Thoracic aorta (tissue), 2 donors: ENCODE results near the gene DELE1. TPM values are rescaled to one million over a fixed set of nuclear protein-coding genes. Genes with fewer than 3 reads are reported as not detected.
A peak's percentile ranks its signal among the peaks of the same experiment; 100 is the strongest.

Experiments used
- ATAC-seq: fragments of 150-250 bp; one replicate; pipeline ENCODE4 v1.8.0; 2017; ENCODE audit warnings: low read depth; ENCODE audit not compliant: insufficient number of reproducible peaks, low FRiP score
- DNase-seq: peaks from one replicate; pipeline ENCODE4 v3.0.0-alpha.2; 2020; ENCODE audit warnings: low spot score
- H3K27ac ChIP-seq, 2 donors: fragments of 200-600 bp; sonication (generic); 1 replicate in 1 of 2; 2 replicates in 1 of 2; pipeline ENCODE4 v1.5.1; 2016; ENCODE audit warnings: mild to moderate bottlenecking in 2 of 2, moderate library complexity in 2 of 2
- H3K27me3 ChIP-seq: fragments of 200-600 bp; sonication (generic); replicated peaks from 2 replicates; pipeline ENCODE4 v1.6.0; 2016; ENCODE audit warnings: mild to moderate bottlenecking; ENCODE audit not compliant: insufficient read depth
- H3K36me3 ChIP-seq: fragments of 200-600 bp; sonication (generic); one replicate; pipeline ENCODE4 v1.5.1; 2016
- H3K4me1 ChIP-seq, 2 donors: fragments of 200-600 bp; sonication (generic); 1 replicate in 1 of 2; 2 replicates in 1 of 2; pipeline versions ENCODE4 v1.5.1 to v1.6.0; 2016; ENCODE audit warnings: low read depth in 2 of 2, mild to moderate bottlenecking in 1 of 2; ENCODE audit not compliant: control insufficient read depth in 1 of 2
- H3K4me3 ChIP-seq: fragments of 200-600 bp; sonication (generic); 2 replicates; pipeline ENCODE4 v1.5.1; 2016; ENCODE audit warnings: mild to moderate bottlenecking
- H3K9me3 ChIP-seq: fragments of 200-600 bp; sonication (generic); 2 replicates; pipeline ENCODE4 v1.5.1; 2016
- total RNA-seq, 2 donors: library from RNA; depleted of rRNA; stranded (reverse); fragments of >200 nt; gene quantifications; one replicate each; pipeline versions ENCODE4 v1.1.0 to v1.2.3, GENCODE V29; 2016
- TF ChIP-seq, protein P1 (sequence below): fragments of 200-600 bp; sonication (generic); IDR thresholded peaks from one replicate; pipeline ENCODE4 v1.5.1; 2019; ENCODE audit warnings: antibody characterized with exemption

DELE1 gene
- total RNA-seq, 2 donors from 2014 or later: 82.5 to 108 TPM

GRCh38 chr5:141968914-141969608, 45.4 kb downstream of the DELE1 start, which contains the start of gene RNF14:
TSS of gene RNF14 (plus strand) at chr5:141969105. CDS start at chr5:141973589, 4,484 bp downstream.
- TF ChIP-seq, protein P1, sequence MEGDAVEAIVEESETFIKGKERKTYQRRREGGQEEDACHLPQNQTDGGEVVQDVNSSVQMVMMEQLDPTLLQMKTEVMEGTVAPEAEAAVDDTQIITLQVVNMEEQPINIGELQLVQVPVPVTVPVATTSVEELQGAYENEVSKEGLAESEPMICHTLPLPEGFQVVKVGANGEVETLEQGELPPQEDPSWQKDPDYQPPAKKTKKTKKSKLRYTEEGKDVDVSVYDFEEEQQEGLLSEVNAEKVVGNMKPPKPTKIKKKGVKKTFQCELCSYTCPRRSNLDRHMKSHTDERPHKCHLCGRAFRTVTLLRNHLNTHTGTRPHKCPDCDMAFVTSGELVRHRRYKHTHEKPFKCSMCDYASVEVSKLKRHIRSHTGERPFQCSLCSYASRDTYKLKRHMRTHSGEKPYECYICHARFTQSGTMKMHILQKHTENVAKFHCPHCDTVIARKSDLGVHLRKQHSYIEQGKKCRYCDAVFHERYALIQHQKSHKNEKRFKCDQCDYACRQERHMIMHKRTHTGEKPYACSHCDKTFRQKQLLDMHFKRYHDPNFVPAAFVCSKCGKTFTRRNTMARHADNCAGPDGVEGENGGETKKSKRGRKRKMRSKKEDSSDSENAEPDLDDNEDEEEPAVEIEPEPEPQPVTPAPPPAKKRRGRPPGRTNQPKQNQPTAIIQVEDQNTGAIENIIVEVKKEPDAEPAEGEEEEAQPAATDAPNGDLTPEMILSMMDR: peak; percentile 95
- peak; percentile 96 for ATAC-seq
- peak within 1 kb of the TSS; percentile 93 to 96 for H3K27ac ChIP-seq
- no peaks in the 10 kb centered on the region for H3K9me3 ChIP-seq
- H3K27me3 ChIP-seq: no peaks in the 10 kb centered on the region
- peak within 1 kb of the TSS; percentile 86 for H3K4me3 ChIP-seq
- H3K4me1 ChIP-seq: peaks cover 11 to 23% of the 10 kb centered on the region in 2 donors
- peak; percentile 70 for DNase-seq
- H3K36me3 ChIP-seq: peaks cover 7% of the 10 kb centered on the region

- peak overlapping the region; percentile 93 to 96 for H3K27ac ChIP-seq
- H3K9me3 ChIP-seq: no peaks in the 10 kb centered on the region
- peaks cover 11 to 23% of the 10 kb centered on the region in 2 donors for H3K4me1 ChIP-seq
- no peaks in the 10 kb centered on the region for H3K27me3 ChIP-seq
- no peak for DNase-seq
- TF ChIP-seq, protein P1: no peak
- H3K4me3 ChIP-seq: peak overlapping the region; percentile 86
- peaks cover 13% of the 10 kb centered on the region for H3K36me3 ChIP-seq
- no peak for ATAC-seq
Measured at GRCh38 chr5:141969783-141970771, 46.4 kb downstream of the DELE1 start.

GRCh38 chr5:141973871-141974595, 50.4 kb downstream of the DELE1 start:
- Histone ChIP-seq H3K4me3 (no peak overlapping the region), H3K36me3 (peaks cover 24% of the 10 kb centered on the region), H3K27ac (no peak overlapping the region), H3K4me1 (peaks cover 18 to 40% of the 10 kb centered on the region in 2 donors), H3K9me3 (no peaks in the 10 kb centered on the region), H3K27me3 (no peaks in the 10 kb centered on the region)
- DNase-seq (no peak), ATAC-seq (no peak)
- TF ChIP-seq, protein P1: no peak

DNA sequence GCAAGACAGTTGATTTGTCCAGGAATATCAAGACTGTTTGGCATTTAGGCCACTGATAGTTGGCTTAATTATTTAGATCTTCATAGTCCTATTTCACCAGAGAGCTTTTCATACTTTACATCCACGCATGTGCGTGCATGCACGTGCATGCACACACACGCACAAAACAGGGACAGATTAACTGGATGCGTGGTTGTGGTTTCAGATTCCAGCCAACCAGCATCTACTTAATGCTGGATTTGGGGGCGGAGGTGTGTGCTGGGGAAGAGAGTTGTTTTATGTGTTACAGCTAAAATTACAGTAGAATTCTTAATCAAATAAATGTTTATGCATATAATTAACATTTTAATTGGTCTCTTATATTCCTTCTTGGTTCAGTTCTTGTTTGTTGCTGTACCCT, 52.5 kb downstream of the DELE1 start:
- H3K27me3 ChIP-seq: no peaks in the 10 kb centered on the region
- H3K27ac ChIP-seq: no peak overlapping the region
- TF ChIP-seq, protein P1: no peak
- no peak overlapping the region for H3K4me3 ChIP-seq
- peaks cover 6 to 22% of the 10 kb centered on the region in 2 donors for H3K4me1 ChIP-seq
- peaks cover 34% of the 10 kb centered on the region for H3K36me3 ChIP-seq
- ATAC-seq: no peak
- no peak for DNase-seq
- no peaks in the 10 kb centered on the region for H3K9me3 ChIP-seq
